ENCODE results near the gene PAOX.
"Not testable (repeated sequence)": the region's sequence is repeated elsewhere in the genome, so short reads cannot be mapped to it uniquely, and the experiment has no call there.

The PAOX gene

DNA sequence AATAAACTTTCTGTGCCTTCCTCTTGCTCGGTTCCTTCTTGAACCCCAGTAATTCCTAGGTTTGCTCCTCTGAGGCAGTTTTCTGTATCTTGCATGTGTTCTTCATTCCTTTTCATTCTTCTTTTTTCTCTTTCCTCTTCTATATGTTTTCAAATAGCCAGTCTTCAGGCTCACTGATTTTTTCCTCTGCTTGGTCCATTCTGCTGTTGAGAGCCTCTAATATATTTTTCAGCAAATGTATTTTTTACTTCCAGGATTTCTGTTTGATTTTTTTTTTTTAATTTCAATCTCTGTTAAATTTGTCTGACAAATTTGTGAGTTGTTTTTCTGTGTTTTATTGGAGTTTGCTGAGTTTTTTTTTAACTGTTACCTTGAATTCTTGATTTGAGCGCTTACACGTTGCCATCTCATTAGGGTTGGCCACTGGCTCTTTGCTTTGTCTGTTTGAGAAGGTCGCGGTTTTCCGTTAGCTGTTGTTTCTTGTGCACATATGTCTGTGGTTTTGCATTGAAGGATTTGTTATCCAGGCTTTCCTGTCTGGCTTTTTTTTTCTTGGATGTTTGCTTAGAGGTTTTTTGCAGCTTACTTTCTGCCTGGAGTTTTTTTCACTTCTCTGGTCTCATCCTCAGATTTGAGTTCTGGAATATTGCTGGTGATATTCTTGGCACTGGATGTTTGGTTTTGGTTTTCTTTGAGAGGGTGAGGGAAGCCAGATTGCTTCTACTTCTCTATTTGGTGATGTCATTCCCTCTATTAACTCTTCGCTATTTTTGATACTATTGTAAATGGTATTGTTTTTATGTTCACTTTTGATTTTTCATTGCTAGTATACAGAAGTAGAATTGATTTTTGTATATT, 32.7 kb downstream of the PAOX start:
- DNase-seq = no peak

DNA sequence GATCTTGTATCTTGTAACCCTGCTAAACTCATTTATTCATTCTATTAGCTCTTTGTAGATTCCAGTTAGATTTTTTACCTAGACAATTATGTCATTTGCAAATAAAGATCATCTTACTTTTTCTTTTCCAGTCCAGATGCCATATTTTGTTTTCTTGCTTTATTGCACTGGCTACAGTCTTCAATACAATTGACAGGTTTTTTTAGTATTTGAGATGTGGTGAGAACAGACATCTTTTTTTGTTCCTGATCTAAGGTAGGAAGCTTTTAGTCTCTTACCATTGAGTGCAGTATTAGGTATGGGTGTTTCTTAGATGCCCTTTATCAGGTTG, 33.3 kb downstream of the PAOX start:
- no peak for DNase-seq

DNA sequence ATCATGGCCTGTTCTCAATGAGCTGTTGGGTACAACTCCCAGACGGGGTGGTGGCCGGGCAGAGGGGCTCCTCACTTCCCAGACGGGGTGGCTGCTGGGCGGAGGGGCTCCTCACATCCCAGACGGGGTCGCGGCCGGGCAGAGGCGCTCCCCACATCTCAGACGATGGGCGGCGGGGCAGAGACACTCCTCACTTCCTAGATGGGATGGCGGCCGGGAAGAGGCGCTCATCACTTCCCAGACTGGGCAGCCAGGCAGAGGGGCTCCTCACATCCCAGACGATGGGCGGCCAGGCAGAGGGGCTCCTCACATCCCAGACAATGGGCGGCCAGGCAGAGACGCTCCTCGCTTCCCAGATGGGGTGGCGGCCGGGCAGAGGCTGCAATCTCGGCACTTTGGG, 35.3 kb downstream of the PAOX start:
- DNase-seq = not testable (repeated sequence)

DNA sequence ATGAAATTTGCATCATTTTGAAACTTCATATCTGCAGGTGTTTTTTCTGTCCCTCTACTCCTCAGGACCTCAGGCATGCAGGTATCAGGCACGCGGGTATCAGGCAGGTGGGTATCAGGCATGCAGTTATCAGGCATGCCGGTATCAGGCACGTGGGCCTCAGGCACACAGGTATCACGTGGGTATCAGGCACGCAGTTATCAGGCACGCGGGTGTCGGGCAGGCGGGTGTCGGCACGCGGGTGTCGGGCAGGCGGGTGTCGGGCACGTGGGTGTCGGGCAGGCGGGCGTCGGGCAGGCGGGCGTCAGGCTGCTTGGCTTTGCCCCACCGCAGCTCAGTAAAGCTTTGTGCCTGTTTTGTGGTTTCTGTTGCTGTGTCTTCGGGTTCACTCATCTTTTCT, 36.7 kb downstream of the PAOX start:
- no peak for DNase-seq

DNA sequence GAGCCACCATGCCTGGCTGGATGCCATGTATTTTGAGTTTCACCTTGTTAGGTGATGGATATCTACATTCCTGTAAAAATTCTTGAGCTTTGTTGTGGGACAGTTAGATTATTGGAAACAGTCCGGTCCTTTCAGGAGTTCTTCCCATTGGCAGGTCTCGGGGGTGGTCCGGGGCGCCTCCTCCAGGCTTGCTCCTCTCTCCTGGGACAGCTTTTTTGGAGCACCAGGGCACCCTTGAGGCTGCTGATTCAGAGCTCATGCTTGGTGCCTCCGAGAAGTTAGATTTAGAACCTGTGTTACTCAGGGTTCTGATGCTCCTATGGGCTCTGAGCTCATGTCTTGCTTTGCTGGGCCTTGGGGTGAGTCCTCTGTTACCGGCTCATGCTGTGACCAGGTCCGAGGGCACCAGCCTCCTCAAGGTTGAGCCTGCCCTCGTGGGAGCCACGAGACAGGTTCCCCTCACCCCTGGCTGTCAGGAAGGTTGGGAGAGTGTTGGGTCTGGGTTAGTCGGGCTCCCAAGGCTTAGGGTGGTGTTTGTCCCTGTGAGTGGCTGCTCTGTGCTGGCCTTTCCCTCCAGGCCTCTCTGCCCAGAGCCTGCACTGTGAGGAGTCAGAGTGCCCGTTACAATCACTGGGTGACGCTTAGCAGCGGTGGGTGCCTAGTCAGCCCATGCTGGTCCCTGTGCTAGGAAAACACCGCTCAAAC, 39.4 kb downstream of the PAOX start:
- DNase-seq = no peak

DNA sequence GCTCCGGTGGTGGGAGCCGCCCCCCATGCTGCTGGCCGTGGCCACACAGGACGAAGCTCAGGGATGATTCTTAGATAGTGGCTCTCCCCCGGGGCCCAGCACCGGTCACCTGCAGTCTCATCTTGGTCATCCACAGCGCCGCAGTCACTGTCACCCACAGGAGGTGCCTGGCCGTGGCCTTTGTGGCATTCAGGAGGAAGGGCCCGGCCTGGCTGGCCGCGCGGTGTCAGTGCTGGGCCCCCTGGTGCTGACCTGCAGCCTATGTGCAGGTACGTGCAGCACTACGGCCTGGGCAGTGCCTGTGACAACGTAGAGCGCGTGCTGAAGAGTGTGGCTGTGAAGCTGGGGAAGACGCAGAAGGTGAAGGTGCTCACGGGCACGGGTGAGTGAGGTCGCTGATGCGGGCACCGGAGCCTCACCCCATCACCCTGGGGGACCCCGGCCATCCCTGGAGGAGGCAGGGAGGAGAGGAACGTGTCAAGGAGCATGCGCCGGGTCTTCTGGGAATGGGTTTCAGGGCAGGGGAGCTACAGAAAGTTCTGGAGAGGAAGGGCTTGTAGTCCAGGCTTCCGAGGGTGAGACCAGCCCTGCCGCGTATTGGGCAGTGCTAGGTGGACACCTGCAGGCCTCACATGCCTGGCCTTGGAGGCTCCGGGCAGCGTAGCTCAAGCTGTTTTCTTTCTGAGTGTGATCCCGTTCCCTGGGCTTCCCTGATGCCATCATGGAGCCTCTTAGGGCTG, 40.3 kb downstream of the PAOX start:
- no peak for DNase-seq

DNA sequence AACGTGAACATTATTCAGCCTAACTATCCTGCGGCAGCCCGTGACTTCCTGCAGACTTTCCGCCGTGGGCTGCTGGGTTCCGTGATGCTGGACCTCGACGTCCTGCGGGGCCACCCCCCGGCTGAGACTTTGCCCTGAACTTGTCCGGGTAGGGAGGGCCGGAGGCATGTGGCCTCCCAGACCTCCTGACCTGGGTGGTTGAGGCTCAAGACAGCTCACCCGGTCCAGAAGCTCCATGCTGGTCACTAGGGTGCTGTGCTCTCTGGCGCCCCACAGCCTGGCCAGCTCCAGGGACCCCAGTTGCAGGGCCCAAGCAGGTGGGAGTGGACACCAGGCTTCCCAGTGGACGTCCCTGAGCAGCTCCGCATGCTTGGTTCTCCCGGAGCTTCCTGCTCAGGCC, 41.0 kb downstream of the PAOX start:
- DNase-seq = no peak

DNA sequence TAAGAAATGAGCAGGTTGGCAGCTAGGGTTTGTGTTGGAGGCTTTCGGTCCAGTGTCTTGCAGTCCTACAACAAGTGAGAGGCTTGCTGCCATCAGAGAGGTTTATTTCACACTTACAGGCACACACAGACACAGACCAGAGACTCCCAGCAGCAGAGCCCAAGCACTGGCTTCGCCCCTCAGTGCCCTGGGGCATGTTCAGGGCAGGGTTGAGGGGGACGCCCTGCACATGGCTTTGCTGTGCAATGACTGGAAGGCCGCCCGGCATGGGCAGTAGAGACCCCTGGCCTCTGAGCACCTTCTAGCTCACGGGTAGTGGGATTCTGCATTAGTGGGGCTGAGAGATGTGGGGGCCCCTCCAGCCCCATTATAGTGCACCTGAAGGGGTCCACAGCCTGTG, 41.5 kb downstream of the PAOX start:
- DNase-seq = no peak

DNA sequence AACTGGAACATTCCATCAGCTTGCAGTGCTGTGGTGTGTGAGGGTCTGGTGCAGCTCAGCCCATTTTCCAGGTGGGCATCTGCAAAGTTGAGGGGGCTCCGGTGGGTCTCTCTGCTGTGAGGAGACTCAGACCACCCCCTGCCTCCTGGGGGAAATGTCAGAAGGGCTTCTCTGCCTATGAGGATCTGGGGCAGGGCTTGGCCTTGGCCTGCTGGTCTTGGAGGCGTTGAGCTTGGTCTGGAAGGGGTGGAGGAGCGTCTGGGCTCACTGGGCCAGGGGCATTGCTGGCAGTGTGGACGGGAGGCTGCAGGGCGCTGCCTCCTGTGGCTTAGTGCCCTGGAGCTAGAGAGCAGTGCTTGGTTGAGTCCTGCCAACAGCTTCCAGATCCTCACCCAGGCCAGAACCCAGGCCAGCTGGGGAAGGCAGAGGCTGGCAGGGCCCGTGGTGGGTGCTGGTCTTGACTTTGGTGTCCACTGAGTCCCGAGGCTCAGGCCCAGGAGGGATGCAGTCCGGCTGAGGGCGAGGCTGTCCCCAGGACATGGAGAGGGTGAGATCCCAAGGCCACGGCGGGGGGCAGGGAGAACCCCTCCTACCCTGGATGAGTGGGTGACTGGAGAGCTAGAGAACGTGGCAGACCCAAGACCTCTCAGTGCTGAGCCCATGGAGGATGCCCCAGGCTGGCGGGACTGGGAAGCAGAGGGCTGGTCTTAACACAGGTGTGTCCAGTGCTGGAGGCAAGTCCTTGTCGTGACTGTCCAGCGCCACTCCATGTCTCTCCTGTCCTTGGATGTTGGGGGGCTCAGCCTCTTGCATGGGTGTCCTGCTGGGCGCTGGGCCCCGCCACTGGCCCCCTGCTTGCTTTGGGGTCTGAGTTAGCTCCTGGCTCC, 42.5 kb downstream of the PAOX start:
- no peak for DNase-seq

DNA sequence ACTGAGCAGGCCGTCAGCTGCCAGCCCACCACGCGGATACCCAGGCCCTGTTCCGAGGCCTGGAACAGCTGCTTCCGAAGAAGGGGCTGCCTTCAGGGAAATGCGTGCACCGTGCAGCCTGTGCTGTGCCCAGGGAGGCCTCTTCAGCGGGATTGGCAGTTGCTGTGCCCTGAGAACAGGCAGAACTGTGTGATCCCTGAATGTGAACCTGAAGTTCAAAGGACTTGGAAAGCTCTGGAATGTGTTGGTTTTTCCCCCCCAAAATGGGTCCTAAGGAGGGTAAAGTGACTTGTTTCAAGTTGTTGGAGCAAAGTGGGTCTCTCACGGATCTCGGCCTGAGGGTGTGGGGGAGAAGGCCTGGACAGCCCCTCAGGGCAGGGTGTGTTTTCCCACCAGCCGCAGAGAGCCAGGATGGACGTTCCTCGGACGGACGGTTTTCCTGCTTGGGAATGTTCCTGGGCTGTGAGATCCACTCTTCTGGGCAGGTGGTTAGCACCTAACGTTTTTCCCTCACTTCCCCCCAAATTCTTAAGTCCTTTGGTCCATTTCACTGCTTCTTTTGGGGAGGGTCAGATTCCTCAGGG, 43.3 kb downstream of the PAOX start:
- DNase-seq = no peak

DNA sequence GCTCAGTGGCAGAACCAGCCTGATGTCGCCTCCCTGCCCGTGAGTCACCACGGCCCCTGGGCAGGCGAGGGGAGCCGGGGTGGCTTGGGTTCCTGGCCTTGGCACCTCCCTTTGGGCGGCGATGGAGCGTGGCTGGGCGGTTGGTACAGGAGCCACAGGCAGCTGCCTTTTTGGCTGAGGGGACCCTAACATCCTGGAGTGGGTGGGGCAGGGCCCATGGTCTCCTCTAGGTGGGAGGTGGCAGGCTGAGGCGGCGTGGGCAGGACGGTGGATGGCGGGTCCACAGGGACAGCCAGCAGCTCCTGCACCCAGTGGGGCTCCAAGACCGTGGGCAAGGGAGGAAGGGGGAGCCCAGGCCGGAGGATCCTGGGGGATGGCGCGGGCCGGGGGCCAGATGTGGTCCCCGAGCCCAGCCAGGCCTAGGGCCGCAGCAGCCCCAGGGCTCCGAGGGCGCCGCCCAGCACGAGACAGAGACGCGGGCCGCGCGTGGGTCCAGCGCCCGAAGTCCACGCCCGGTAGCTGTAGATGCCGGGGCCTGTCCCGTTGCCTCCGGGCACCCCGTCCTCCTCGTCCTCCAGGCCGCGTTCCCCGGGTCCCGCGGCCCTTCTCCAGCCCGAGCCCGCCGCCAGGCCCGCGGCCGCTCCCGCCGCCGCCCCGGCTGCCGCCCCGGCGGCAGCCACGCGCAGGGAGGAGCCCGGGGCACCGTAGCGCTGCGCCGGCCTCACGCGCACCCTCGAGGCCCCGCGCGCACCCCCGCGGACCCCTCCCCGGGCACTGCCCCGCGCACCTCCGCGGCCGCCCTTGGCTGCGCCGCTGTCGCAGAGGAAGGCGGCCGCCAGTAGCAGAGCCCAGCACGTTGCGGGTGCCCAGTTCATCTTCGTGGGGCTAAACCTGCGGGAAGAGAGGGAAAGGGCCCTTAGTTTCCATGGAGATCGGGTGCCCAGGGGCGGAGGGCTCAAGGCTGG, 44.0 kb downstream of the PAOX start:
- no peak for DNase-seq

DNA sequence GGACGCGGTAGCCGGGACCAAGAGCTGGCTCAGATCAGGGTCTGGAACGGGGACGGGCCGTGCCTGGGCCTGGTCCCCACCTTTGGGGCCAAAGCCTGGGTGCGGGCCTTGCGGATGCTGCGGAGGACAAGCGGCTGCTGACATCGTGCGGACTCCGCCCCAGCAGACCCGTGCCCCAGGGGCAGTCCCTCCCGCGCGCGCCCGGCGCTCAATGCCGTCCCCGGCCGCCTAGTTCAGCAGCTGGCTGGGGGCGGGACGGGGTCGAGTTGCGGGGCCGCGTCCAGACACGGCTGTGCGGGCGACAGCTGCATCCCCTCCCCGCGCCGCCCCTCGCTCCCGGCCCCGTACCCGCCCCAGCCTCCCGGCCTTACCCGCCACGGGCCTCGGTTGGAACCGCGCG, 45.0 kb downstream of the PAOX start:
- not testable (repeated sequence) for DNase-seq

DNA sequence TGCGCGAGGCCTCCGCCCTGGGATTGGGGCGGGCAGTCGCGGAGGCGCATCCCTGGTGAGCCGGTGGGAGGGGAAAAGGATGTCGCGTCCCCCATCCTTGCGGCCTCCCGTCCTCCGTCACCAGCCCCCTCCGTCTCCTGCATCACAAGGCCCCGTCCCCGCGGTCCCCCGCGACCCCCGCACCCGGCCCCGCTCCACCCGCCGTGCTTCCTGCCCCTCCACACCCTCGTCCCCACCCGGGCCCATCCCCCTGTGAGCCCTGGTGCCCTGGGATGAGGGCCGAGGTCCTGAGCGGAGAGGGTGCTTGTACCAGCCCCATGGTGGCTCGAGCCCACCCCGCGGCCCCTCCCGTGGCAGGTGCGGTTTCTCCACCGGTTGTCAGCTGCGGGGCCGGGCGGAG, 45.5 kb downstream of the PAOX start, which contains the start of gene SPRN:
TSS of gene SPRN (minus strand) at position 25 of the 400 bp plus-strand sequence. CDS start 944 bp downstream, outside the sequence.
- DNase-seq = not testable (repeated sequence)

DNA sequence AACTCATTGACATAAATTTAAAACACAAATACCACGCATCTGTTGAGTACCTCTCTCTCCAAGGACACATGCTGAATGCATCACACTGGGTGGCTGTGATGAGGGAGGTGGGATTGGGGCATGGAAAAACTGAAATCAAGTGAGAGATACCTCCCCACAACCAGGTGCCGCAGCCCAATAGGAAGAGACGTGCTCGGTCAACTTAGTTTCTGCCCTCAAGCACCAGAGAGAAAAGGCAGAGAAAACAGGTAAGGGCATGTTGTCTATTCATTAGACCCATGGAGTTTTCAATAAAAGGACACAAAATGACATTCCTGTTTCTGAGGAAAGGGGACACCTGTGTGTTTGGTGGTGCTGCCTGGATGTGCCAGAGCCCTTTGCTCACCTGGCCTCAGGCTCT, 50.5 kb downstream of the PAOX start:
- not testable (repeated sequence) for DNase-seq

DNA sequence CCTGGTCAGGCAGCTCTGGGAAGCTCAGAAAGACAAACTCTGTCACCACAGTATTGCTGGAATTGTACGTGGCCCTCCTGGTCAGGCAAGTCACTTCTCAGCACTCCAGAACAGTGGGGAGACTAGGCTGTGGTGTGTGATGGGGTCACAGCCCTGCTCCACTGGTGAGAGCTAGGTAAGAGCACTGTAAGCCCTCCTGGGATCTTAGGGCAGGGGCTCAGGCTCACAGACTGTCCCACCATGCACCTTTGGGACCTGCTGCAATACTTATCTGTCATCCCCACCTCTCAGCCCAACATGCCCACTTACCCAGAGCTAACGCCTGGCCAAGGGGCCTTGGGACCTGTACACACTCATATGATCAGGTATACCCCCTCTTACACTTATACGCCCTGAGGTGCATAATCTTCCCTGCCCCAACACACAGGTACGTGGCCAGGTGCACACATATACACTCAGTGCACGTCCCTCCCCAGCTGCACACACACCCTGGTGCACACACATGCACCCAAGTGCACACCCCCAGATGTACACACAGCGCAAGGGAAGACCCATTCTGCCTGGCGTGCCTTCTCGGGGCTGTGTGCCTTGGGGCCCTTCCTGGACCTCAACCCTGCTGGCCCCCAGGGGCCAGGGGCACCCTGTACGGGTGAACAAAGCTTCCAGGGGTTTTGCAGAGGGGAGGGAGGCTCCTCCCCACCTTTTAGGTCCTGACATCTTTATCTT, 53.0 kb downstream of the PAOX start:
- not testable (repeated sequence) for DNase-seq

DNA sequence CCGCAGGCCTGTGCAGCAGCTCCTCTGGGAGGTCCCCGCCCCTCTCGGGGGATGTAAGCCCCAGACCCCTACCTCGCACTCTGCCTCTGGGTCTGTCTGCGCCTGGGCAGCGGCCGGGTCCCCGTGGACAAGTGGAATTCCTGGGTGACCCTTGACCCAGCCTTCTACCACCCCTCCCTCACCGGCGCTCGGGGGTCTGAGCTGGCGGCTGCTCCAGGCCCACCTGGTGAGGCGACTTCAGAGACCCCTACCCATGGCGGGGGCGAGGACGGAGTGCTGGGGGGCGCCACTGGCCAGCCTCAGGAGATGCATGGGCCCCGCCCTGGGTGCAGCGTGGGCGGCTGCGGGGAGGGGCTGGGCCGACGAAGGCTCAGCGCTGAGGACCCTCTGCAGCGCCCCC, 53.7 kb downstream of the PAOX start:
- DNase-seq = not testable (repeated sequence)

DNA sequence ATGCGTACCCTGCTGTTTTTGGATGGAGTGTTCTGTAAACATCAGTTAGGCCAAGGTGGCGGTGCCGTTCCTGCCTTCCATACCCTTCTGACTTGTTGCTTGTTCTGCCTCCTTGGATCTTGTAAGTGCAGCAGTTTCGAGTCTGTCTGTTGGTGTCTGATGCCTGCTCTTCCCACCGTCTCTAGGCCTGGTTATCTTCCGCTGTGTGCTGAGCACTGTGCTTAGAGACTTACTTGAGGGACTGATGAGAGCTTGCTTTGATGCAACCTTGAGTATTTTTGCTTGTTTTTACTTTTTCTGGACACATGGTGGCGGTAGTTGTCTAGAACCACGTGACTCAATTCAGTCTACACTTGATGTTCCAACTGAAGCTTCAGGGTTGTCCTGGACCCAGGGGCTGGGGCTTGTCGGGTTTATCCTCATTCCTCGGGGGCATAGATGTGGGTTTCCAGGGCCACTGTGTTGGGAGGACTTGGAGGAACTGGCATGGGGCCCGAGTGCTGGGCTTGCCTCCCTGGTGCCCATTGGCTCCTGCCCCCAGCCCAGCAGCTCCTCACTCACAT, 59.7 kb downstream of the PAOX start:
- peak; percentile 52 for DNase-seq

DNA sequence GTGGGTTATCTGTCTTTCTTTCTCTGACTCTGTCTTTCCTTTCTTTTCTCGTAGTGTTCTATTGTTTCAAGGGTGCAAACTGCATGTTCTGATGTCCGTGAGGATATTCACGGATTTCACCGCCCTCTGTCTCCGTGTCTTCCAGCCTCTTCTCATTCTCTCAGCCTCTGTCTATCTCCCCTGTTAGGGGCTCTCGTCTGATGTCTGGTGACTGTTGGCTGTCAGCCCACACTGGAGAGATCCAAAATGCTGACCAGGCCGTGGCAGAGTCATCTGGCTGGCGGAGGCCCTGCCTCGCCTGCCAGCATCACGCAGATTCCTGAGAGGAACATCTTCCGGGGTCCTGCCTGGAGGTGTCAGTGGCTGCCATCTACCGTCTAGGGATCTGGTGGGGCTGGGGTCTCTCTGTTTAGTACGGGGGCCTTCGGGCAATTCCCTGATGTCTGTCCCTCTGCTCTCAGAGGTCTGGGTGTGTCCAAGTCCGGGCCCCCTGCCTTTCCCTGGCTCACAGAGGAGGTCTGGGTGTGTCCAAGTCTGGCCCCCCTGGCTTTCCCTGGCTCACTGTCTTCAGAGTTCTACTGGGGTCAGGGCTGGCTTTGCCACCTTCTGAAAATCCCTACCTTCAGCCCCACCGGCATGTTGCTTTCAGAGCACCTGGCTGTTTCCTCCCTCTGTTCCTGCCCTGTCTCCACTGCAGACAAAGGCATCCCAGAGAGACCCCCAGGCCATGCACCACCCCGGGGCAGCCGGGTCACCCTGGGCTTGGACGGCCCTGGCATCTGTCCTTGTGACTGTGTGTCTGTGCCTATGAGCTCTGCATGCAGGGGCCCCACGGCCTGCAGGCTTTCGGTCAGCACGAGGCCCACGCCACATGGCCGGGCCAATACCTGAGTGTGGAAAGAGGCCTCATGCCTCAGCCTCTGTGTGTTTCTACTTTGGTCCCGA, 60.7 kb downstream of the PAOX start:
- DNase-seq = no peak
